AG09319 (cell line): ENCODE data around the gene ARHGAP33.

Source experiments
- DNase-seq: peaks from one replicate; pipeline ENCODE4 v3.0.0-alpha.2; 2010; ENCODE audit warnings: low read depth; ENCODE audit errors: extremely low read depth
- CTCF ChIP-seq: IDR thresholded peaks from 2 replicates; pipeline ENCODE4 v1.5.1; 2011; ENCODE audit warnings: low read depth, mild to moderate bottlenecking, inconsistent platforms, low read length, moderate library complexity

The ARHGAP33 gene

GRCh38 chr19:35779033-35779432 lies 3.7 kb downstream of the ARHGAP33 start:
- TF ChIP-seq CTCF = no peak
- DNase-seq = no peak

GRCh38 chr19:35780058-35780457 lies 4.7 kb downstream of the ARHGAP33 start:
- no peak for TF ChIP-seq CTCF
- no peak for DNase-seq

- DNase-seq = no peak
- TF ChIP-seq CTCF = no peak
Measured at GRCh38 chr19:35780717-35781116, 5.4 kb downstream of the ARHGAP33 start.

- DNase-seq = no peak
- TF ChIP-seq CTCF = no peak
Measured at GRCh38 chr19:35781650-35782049, 6.3 kb downstream of the ARHGAP33 start.

- TF ChIP-seq CTCF = no peak
- DNase-seq = no peak
Measured at GRCh38 chr19:35782589-35782988, 7.2 kb downstream of the ARHGAP33 start.

- TF ChIP-seq CTCF = no peak
- DNase-seq = no peak
Measured at GRCh38 chr19:35783469-35784434, 8.4 kb downstream of the ARHGAP33 start.

GRCh38 chr19:35784503-35785338 lies 9.4 kb downstream of the ARHGAP33 start:
- DNase-seq = no peak
- no peak for TF ChIP-seq CTCF
